ENCODE measurements around the gene CLUH.
"Not testable (repeated sequence)": the region's sequence is repeated elsewhere in the genome, so short reads cannot be mapped to it uniquely, and the experiment has no call there.

Gene CLUH

GRCh38 chr17:2701161-2701995, 10.2 kb downstream of the CLUH start:
- DNase-seq (ENCODE audit: low spot score) = no peak

GRCh38 chr17:2700491-2701141, 10.9 kb downstream of the CLUH start:
- no peak for DNase-seq (ENCODE audit: low spot score)

GRCh38 chr17:2700030-2700490, 11.5 kb downstream of the CLUH start:
- DNase-seq (ENCODE audit: low spot score) = no peak

- not testable (repeated sequence) for DNase-seq (ENCODE audit: low spot score)
These were observed 12.3 kb downstream of the CLUH start for GRCh38 chr17:2699216-2699805.

- DNase-seq (ENCODE audit: low spot score) = no peak
These were observed 13.9 kb downstream of the CLUH start for GRCh38 chr17:2697611-2698162.

GRCh38 chr17:2695961-2696760, 15.4 kb downstream of the CLUH start:
- DNase-seq (ENCODE audit: low spot score) = no peak

GRCh38 chr17:2695243-2695960, 16.2 kb downstream of the CLUH start:
- no peak for DNase-seq (ENCODE audit: low spot score)

GRCh38 chr17:2694381-2695242, 17.0 kb downstream of the CLUH start:
- DNase-seq (ENCODE audit: low spot score) = no peak

- DNase-seq (ENCODE audit: low spot score) = no peak
These were observed 17.8 kb downstream of the CLUH start for GRCh38 chr17:2693561-2694380.

- DNase-seq (ENCODE audit: low spot score) = no peak
These were observed 18.8 kb downstream of the CLUH start for GRCh38 chr17:2692781-2693135.

GRCh38 chr17:2691965-2692780, 19.4 kb downstream of the CLUH start:
- no peak for DNase-seq (ENCODE audit: low spot score)

GRCh38 chr17:2691069-2691871, 20.3 kb downstream of the CLUH start:
- DNase-seq (ENCODE audit: low spot score) = no peak

- DNase-seq (ENCODE audit: low spot score) = no peak
These were observed 21.1 kb downstream of the CLUH start for GRCh38 chr17:2690165-2691068.

GRCh38 chr17:2689411-2690164, 22.0 kb downstream of the CLUH start:
- peak; percentile 46 for DNase-seq (ENCODE audit: low spot score)

GRCh38 chr17:2688351-2689342, 22.9 kb downstream of the CLUH start:
- DNase-seq (ENCODE audit: low spot score) = no peak
